HG03108 (cell line): ENCODE data around the gene ADARB1.

ENCODE experiments used
- ATAC-seq: cut with Tn5 transposase; IDR thresholded peaks from one replicate; pipeline ENCODE4 v1.9.1; 2021; ENCODE audit warnings: moderate library complexity; ENCODE audit not compliant: unreplicated experiment

ADARB1 gene

DNA sequence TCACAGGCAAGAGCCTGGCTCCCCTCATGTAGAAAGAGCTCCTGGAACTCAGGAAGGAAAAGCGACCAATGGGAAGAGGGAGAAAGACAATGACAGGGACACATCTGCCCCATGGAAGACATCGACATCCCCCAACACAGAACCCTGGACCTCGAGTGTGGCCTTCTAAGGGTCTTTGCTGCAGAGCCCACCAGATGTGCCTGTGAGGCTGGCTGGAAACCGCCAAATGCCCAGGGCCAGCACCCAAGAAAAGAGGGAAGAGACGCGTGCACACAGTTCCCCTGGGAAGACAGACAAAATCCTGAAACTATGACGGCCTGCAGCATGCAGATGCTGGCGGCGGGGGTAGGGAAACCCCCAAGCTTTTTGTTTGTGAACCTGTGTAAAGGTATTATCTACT lies 36.4 kb upstream of the ADARB1 start:
- no peak for ATAC-seq

DNA sequence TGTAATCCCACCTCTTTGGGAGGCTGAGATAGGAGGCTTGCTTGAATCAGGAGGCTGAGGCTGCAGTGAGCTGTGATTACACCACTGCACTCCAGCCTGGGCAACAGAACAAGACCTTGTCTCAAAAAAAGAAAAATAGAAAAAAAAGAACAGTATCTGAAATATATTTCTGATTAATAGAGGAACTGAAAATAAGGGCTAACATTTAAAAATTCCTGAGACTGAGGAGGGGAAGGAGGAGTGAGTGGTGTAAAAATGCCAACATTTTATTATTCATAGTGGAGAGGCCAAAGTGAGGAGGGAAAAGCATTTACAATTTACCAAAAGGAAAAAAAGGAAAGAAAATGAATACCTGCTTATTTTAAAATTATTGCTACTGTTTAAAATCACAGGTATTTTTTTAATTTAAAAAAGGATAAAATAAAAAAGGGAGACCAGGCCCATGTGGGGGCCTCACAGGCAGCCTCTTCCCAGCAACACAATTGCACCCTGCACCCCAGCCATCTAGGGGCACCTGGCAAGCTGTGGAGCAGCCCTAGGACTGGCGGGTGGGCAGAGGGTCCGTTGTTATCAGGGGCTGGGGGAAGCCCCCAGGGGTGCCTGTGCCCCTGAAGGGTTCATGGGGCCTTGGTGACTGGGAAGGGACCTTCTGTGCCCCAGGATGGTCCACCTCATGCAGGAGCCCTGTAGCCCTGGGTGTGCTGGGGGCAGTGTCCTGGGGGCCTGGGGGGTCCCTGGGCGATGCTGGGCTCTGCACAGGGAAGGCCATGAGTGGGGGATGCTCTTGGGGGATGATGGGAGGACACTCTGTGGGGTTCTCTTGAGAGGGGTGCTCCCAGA lies 34.8 kb upstream of the ADARB1 start:
- no peak for ATAC-seq

DNA sequence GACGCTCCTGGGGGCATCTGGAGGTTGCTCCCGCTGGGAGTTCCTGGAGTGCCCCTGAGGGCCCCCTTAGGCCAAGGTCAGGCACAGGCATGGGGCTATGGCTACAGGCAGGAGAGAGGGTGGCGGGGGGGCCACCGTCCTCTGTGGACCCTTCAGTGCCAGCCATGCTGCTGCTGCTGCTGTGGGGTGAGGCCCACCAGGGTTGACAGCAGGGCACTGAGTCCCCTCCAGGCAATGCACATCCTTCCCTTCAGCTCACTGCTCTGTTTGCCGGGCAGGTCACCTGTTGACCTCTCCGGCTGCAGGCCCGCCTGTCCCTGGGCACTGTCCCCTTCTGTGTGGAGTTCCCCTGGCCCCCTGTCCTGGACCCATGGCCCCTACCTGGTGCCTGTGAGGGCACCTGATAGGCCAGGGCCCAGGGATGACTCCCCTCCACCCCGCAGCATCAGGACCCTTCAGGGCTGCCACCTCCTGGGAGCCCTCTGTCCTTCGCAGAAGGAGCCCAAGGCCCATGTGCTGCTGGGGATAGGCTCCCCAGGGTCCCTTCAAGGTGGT lies 34.1 kb upstream of the ADARB1 start:
- ATAC-seq = no peak

DNA sequence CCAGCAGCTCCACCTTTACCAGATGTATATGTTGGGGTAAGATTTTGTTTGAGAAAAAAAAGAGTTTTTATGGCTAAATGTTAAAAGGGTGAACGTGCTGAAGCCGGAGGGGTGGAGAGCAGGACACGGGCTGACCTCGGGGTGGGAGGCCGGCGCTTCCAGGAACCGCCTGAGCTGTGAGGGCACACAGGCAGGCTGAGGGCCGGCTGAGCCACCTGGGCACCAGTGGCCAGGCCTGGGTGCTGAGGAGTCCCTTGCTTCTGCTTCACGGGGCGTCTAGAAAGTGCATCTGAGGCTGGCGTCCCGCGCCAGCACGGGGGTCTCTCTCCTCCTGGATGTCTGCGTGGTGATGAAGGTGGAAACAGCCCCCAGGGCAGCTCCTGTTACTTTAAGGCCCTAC lies 33.6 kb upstream of the ADARB1 start:
- no peak for ATAC-seq

DNA sequence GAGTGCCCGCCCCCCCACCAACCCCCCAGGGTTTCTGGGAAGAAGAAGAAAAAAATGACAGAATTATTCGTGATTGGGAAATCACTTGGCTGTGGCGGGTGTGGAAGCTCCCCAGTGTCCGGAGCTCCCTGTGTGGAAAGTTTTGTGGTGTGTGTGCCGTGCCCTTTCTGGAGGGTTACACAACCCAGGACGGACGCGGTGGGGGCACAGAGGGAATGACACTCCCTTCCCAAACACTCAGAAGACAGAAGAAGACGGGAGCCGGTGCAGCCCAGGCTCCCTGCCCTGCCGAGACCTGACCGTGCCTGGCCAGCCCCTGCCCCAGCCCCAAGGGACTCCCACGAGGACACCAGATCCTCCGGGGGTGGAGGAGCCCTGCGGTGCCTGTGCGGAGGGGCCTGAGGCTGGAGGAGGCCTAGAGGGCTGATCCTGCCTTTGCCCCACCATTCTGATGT lies 33.0 kb upstream of the ADARB1 start:
- ATAC-seq = no peak

DNA sequence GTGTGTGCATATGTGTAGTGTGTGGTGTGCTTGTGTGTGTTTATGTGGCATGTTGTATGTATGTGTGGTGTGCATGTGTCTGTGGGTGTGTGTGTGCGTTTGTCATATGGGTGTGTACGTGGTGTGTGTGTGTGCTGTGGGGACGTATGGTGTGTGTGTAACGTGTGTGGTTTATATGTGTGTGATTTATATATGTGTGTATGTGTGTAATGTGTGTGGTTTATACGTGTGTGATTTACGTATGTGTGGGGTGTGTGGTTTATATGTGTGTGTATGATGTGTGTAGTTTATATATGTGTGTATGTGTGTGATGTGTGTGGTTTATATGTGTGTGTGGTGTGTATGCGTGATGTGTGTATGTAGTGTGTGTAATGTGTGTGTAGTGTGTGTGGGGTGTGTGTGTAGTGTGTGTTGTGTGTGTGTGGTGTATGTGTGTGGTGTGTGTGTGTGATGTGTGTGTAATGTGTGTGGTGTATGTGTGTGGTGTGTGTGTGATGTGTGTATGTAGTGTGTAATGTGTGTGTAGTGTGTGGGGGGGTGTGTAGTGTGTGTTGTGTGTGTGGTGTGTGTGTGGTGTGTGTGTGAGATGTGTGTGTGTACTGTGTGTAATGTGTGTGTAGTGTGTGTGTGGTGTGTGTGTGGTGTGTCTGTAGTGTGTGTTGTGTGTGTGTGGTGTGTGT lies 32.3 kb upstream of the ADARB1 start:
- ATAC-seq = no peak

DNA sequence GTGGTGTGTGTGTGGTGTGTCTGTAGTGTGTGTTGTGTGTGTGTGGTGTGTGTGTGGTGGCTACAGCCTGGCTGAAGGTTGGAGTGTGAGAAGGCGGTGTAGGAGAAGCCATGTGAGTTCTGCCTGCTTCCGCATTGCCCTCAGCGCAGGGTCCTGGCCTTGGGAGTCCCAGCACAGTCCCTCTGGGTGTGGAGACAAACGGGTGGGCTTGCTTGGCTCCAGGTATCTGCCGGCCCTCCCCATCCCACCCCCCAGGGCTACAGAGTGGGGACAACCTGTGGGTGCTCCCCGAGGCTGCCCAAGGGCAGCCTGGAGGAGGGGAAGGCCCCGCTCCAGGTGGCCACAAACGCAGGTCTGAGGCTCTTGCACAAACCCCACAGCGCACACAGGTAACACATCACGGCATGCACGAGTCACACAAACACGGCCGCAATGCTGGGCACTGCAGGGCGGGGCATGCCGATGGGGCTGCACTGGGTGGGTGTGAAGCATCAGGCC lies 31.7 kb upstream of the ADARB1 start:
- ATAC-seq = no peak

DNA sequence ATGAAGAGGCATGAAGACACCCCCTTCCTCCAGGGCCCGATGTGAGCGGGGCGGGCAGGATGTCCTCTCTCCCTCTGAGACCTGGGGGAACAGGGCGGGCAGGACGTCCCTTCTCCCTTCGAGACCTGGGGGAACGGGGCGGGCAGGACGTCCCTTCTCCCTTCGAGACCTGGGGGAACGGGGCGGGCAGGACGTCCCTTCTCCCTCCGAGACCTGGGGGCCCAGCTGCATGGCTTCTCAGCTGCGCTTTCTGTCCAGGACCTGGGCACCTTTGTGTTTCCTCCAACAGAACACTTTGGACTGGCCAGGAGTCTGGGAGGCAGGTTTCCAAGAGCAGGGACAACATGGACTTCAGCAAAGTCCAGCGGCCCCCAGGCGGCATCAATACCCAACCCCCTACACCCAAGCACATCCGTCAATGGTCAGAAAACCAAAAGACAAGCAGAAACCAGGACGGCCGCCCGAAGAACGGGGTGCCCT lies 30.8 kb upstream of the ADARB1 start:
- no peak for ATAC-seq

DNA sequence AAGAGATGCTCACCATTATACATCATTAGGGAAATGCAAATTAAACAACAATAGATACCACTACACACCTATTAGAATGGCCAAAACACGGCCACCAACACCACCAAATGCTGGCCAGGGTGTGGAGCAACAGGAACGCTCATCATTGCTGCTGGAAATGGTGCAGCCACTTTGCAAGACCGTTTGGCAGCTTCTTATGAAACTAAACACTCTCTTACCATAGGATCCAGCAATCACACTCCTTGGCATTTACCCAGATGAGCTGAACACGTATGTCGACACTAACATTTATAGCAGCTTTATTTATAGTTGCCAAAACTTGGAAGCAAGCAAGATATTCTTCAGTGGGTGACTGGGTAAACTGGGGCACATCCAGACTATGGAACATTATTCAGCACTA lies 28.9 kb upstream of the ADARB1 start:
- no peak for ATAC-seq

DNA sequence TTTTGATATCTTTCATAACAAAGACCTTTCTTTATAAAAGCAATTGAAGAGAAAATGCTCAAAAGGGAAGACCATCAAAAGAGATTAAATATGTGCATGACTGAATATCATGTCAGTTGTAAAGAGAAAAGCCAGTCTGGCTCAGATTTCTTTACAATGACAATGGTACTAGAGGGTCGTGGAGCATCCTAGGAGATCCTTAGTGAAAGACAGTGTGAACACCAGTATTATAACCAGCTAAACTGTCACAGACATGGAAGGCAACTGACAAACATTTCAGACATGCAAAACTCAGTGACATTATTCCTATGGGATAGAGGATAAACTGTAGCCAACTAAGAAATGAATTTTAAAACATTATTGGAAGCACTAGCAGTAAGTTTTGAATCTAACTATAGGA lies 27.1 kb upstream of the ADARB1 start:
- no peak for ATAC-seq

DNA sequence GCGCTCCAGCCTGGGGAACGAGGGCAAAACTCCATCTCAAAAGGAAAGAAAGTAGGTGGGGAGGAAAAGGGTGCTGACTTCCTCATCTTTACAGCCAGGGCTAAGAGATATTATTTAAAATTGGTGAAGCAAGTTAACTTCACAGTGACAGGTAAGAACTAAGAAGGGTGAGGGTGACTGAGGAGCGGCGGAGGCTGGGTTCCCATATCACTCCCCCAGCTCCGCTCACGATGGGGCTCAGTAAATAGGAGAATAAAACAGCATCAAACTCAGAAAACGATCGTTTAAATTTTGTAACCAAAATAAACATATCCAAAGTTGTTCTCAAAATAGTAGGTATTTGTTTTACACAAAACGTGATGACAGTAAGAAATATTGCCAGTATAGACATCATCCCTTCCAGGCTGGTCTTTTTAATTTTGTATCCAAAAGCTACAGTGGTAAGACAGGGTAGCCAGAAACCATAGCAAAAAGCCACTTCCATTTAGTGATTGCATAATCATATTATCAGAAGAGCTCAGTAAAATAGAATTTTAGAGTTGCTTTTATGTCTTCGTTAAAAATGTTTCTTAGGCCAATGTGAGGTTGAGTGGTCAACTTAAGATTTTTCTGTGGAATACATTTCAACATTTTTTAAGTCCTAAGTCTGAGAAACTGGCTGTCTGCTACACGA lies 26.2 kb upstream of the ADARB1 start:
- no peak for ATAC-seq

DNA sequence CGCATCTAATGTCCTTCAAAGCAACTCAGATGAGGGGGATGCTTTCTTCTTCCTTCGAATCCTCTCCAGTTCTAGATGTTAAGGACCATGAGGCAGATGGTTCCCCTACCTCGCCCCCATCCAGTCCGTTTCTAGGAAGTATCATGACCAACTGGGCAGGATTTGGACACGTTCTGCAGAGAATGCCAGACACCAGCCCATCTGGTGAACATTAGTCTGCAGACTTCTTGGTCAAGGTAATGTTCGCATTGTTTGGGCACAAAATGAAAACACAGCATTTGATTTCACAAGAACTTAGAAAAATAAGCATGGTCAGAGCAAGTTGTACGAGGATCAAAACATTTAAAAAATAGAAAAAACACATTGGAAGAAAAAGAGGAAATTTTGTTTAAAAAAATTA lies 25.4 kb upstream of the ADARB1 start:
- ATAC-seq = no peak

DNA sequence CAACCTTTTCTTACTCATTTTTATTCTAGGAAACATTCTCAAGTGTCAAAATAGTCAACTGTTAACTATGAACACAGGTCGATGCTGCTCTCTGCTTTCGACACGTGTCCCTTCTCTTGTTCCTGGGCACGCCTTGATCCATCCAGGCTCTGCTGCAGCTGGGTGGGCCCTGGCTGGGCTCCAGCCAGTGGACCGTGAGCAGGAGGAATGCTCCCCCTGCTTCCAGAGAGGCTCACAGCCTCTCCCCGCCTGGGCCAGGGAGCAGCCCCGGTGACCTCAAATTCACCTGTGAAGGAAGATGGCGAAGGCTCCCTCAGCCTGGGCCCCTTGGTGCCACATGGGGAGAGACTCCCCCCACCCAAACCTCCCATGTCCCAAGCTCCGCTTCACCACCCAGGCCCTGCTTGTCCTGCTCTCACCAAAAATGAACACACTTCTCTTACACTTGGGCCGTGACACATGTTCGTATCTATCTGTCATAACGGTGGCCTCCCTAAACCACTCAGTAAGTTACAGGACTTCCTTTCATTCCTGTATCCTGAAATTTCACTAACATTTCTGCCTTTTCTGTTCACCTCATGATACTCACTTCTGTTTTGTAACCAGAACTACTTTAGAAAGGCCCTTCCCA lies 24.6 kb upstream of the ADARB1 start:
- ATAC-seq = no peak

DNA sequence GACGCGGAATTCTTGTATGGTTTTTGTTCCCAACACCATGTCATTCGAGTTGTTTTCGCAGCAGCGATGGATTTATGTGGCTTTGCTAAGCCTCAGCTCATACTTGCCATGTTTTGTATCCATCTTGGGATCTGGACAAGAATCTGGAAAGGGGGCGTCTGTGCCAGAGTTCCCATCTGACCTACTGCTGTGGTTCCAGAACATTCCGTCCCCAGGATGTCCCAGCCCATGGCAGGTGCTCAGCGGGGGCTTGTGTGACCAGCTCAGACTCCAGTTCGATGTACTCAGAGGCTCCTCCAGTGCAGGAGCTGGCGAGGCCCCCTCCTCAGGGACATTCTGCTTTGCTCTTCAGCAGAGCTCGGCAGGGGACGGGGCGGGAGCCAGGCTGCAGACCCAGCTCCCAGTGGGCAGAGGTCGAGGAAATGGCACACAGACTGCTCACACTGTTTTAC lies 24.0 kb upstream of the ADARB1 start:
- no peak for ATAC-seq

DNA sequence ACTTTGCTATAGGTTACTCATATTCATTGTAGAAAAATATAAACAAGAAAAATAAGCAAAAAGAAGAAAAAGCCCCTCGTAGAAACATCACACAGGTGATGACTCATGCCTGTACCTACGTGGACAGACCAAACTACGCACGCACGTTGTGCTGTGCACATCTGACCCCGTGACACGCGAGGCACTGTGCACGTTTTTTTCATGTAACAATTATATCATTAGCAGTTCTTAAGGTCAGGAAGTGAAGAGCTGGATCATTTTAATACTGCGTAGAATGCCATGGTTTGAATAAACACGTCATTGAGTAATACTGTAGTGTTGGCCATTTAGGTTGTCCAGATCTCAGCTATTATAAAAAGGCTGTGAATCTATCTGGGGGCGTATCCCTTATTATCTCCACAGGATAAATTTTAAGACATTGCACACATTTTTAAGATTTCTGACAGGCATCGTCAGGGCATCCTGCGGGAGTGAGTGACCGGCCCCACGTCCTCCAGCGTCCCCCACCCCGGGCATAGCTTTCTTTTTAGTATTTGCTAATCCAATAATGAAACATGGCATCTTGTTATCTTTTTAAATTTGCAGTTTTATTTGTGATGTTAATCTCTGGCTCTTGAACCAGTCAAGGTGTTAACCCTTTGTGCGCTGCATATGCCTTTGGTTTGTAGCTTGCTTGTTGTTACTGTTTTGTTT lies 23.4 kb upstream of the ADARB1 start:
- ATAC-seq = no peak

DNA sequence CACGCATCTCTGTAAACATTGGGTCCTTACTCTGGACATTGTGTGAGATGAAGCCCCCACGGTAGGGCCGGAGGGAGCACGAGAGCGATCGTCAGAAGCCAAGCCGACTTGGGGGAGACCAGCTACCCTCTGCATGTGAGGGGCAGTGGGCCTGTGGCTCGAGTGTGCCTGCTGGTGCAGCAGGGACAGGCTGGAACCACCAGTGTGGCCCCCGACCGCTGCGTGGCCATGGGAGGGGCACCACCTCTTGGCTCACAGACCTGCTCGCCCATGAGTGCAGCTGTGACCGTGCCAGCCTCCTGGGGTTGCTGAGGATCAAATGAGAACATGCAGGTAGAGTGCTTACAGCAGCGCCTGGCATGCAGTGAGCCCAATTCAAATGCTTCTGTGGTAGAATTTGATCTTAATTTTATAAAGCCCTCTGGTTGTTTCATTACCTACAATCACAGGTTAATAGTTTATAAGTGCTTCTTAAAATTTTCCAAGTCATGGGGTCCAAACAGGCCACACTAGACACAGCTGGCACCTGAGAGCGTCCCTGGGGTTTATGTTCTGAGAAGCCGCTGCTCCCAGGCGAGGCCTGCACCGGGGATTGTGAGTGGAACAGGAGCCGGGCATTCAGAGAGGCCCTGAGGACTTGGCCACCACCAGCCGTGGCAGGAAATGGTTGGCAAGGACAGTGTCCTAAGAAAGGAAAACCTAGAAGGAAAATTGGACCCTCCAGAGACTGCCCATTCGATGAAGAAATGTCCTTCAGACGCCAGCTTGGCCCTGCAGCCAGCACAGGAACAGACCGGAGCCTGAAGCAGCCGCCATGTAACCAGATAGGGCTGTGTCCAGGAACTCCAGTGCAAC lies 22.6 kb upstream of the ADARB1 start:
- ATAC-seq = no peak

DNA sequence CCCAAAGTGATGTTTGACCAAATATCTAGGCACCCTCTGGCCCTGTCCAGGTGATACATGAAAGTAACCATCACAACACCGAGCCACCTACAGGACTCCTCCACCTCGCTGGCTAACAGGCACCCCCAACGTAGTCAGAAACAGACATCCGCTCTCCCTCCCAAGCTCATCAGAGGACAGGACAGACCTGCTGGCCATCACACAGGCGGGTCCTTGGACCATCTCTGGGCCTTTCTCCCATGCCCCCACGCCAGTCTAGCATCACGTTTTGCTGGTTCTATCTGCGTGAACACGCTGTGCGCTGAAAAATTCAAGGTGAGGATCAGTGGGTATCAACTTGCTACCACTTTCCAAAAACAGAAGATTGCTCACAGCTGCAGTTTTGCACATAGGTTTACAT lies 21.4 kb upstream of the ADARB1 start:
- ATAC-seq = no peak

DNA sequence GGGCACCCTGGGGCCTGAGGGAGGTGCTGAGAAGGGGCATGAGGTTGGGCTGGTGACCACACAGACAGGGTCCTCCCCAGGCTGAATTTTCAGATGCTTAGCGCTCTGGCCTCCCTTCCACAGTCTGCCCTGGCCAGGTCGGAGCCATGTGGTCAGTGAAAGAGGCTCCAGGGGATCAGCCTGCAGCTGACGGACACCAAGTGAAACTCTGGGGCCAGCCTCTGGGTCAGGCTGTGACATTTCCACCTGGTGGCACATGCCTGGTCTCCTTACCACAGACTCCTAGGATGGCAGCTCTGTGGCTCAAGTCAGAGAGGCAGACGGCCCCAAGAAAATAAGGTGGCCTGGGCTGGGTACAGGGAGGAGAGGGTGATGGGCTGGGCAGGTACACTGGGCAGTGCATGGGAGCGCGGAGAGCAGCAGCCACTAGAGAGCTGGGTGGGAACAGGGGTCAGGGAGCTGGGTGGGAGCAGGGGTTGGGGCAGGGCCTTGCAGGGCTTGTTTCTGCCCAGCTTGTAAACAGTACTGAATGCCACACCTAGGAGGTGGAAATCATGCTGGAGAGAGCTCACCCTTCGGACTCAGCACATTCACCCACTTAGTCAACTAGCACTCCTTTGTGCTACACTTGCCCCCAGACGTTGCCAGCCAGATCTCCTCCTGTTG lies 20.7 kb upstream of the ADARB1 start:
- no peak for ATAC-seq
